Measurements from ENCODE around the gene RAPGEF1.

The RAPGEF1 gene

GRCh38 chr9:131641618-131642495, 98.0 kb downstream of the RAPGEF1 start:
- no peak for DNase-seq

GRCh38 chr9:131640438-131641137, 99.3 kb downstream of the RAPGEF1 start:
- no peak for DNase-seq

GRCh38 chr9:131639769-131640437, 100.0 kb downstream of the RAPGEF1 start:
- DNase-seq: no peak

GRCh38 chr9:131636593-131636992, 103.3 kb downstream of the RAPGEF1 start:
- DNase-seq: no peak

GRCh38 chr9:131635892-131636291, 104.0 kb downstream of the RAPGEF1 start:
- DNase-seq: no peak

GRCh38 chr9:131635285-131635684, 104.6 kb downstream of the RAPGEF1 start:
- peak; percentile 30 to 66 (median 44) for DNase-seq

GRCh38 chr9:131633491-131634031, 106.3 kb downstream of the RAPGEF1 start:
- no peak for DNase-seq

- DNase-seq: no peak
These were observed 108.6 kb downstream of the RAPGEF1 start for GRCh38 chr9:131631306-131631705.

- DNase-seq: no peak
These were observed 109.6 kb downstream of the RAPGEF1 start for GRCh38 chr9:131630205-131630831.

GRCh38 chr9:131629825-131630204, 110.1 kb downstream of the RAPGEF1 start:
- no peak for DNase-seq

GRCh38 chr9:131629226-131629500, 110.7 kb downstream of the RAPGEF1 start:
- DNase-seq: no peak

GRCh38 chr9:131628459-131629225, 111.2 kb downstream of the RAPGEF1 start:
- DNase-seq: no peak

- no peak for DNase-seq
These were observed 112.0 kb downstream of the RAPGEF1 start for GRCh38 chr9:131627648-131628458.

- DNase-seq: no peak
These were observed 112.6 kb downstream of the RAPGEF1 start for GRCh38 chr9:131627326-131627647.

GRCh38 chr9:131625790-131626670, 113.8 kb downstream of the RAPGEF1 start:
- no peak for DNase-seq

- no peak for DNase-seq
These were observed 114.4 kb downstream of the RAPGEF1 start for GRCh38 chr9:131625508-131625787.

- DNase-seq: no peak
These were observed 115.0 kb downstream of the RAPGEF1 start for GRCh38 chr9:131624636-131625507.

- no peak for DNase-seq
These were observed 116.1 kb downstream of the RAPGEF1 start for GRCh38 chr9:131623655-131624330.

GRCh38 chr9:131622523-131622922, 117.4 kb downstream of the RAPGEF1 start:
- no peak for DNase-seq
